Measurements from ENCODE around the gene HERPUD1.

- TF ChIP-seq CTCF (IDR thresholded peaks at IDR 0.05; ENCODE audit: low read length) (no peak), EZH2 (optimal IDR thresholded peaks at IDR 0.05; ENCODE audit: low read depth, low read length) (no peak), EZH2phosphoT487 (IDR thresholded peaks at IDR 0.05; ENCODE audit: low read length) (no peak)
Measured at GRCh38 chr16:56923481-56924091, 8.4 kb upstream of the HERPUD1 start.

Data from MM.1S (cell line).